ENCODE measurements around the gene ARHGEF38.

DNA sequence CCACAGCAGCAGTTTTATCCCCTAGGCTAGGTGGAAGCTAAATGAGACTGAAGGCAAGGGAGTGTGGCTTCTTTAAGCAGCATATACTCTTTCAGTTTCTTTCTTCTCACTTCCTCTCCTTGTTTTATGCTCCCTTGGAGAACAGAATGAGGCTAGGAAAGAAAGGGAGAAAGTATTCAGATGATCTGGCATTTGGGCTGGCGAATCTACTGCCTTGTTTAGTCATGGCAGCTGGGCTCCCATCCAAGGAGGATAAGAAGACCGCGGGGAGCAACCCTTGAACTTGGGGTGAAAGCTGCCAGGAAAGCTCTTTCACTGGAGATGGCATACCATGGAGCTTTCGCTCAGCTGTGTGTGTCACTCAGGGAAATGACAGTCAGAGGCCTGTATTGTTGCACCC, 72.1 kb downstream of the ARHGEF38 start:
- TF ChIP-seq, protein P1, sequence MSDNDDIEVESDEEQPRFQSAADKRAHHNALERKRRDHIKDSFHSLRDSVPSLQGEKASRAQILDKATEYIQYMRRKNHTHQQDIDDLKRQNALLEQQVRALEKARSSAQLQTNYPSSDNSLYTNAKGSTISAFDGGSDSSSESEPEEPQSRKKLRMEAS (IDR thresholded peaks at IDR 0.05), result no peak
- TF ChIP-seq TEAD4 (IDR thresholded peaks at IDR 0.05) (no peak), FOXM1 (IDR thresholded peaks at IDR 0.05; ENCODE audit: borderline replicate concordance, low read depth) (no peak), CEBPB (IDR thresholded peaks at IDR 0.05) (no peak)
